ENCODE results near the gene TCF12.
"Not testable (repeated sequence)": the region's sequence is repeated elsewhere in the genome, so short reads cannot be mapped to it uniquely, and the experiment has no call there.

Gene TCF12

GRCh38 chr15:56927816-56928215 lies 9.4 kb downstream of the TCF12 start:
- TF ChIP-seq CTCF (IDR thresholded peaks at IDR 0.05; ENCODE audit: low read depth, low read length) = no peak
- DNase-seq (ENCODE audit: extremely low read depth, low read depth) = no peak

GRCh38 chr15:56929399-56929798 lies 11.0 kb downstream of the TCF12 start:
- no peak for TF ChIP-seq CTCF (IDR thresholded peaks at IDR 0.05; ENCODE audit: low read depth, low read length)
- no peak for DNase-seq (ENCODE audit: extremely low read depth, low read depth)

- no peak for TF ChIP-seq CTCF (IDR thresholded peaks at IDR 0.05; ENCODE audit: low read depth, low read length)
- no peak for DNase-seq (ENCODE audit: extremely low read depth, low read depth)
Measured at GRCh38 chr15:56929933-56930332, 11.5 kb downstream of the TCF12 start.

GRCh38 chr15:56930669-56931313 lies 12.3 kb downstream of the TCF12 start:
- no peak for TF ChIP-seq CTCF (IDR thresholded peaks at IDR 0.05; ENCODE audit: low read depth, low read length)
- no peak for DNase-seq (ENCODE audit: extremely low read depth, low read depth)

- TF ChIP-seq CTCF (IDR thresholded peaks at IDR 0.05; ENCODE audit: low read depth, low read length) = no peak
- no peak for DNase-seq (ENCODE audit: extremely low read depth, low read depth)
Measured at GRCh38 chr15:56931639-56932508, 13.4 kb downstream of the TCF12 start.

- DNase-seq (ENCODE audit: extremely low read depth, low read depth) = not testable (repeated sequence)
Measured at GRCh38 chr15:56932509-56932868, 14.0 kb downstream of the TCF12 start.

GRCh38 chr15:56933410-56933809 lies 15.0 kb downstream of the TCF12 start:
- no peak for TF ChIP-seq CTCF (IDR thresholded peaks at IDR 0.05; ENCODE audit: low read depth, low read length)
- no peak for DNase-seq (ENCODE audit: extremely low read depth, low read depth)

Data from AG09319 (cell line).